Common myeloid progenitor, CD34-positive (primary cell): ENCODE results near the gene MFN1.

Experiments
- CTCF ChIA-PET: fragments of 350-600 bp; sonication (Branson Sonifier 250); formaldehyde crosslinking; loops from one replicate; lab custom pipeline; 2021; ENCODE audit warnings: antibody characterized with exemption; lab: Charles Lee
- POLR2A ChIA-PET: fragments of 350-600 bp; sonication (Branson Sonifier 250); formaldehyde crosslinking; loops from one replicate; lab custom pipeline; 2021; ENCODE audit warnings: antibody characterized with exemption; lab: Charles Lee
- DNase-seq, 3 donors: peaks; one replicate each; pipeline versions ENCODE4 v3.0.0 to v3.0.0-alpha.2; 2013
- H3K27ac ChIP-seq, 2 experiments: 1 replicate in 1 of 2; 2 replicates in 1 of 2; pipeline ENCODE4 v1.7.0; 2013; ENCODE audit warnings: inconsistent platforms in 2 of 2, low read length in 2 of 2, mild to moderate bottlenecking in 2 of 2, low read depth in 1 of 2, moderate library complexity in 1 of 2; ENCODE audit not compliant: severe bottlenecking in 2 of 2, insufficient read depth in 1 of 2, poor library complexity in 1 of 2
- H3K27me3 ChIP-seq, 5 experiments: replicated peaks in 2 of 5; 1 replicate in 3 of 5; 2 replicates in 2 of 5; pipeline versions ENCODE4 v1.6.1 to v1.7.0; 2013; ENCODE audit warnings: low read length in 4 of 5, mild to moderate bottlenecking in 2 of 5, moderate library complexity in 2 of 5, inconsistent platforms in 1 of 5; ENCODE audit not compliant: insufficient read depth in 5 of 5, control insufficient read depth in 4 of 5
- H3K36me3 ChIP-seq, 4 experiments: 1 replicate in 2 of 4; 2 replicates in 2 of 4; pipeline versions ENCODE4 v1.6.1 to v1.7.0; 2013; ENCODE audit warnings: low read length in 3 of 4, control low read depth in 1 of 4, mild to moderate bottlenecking in 1 of 4; ENCODE audit not compliant: control insufficient read depth in 4 of 4, insufficient read depth in 4 of 4
- H3K4me1 ChIP-seq, 4 experiments: 1 replicate in 3 of 4; 2 replicates in 1 of 4; pipeline versions ENCODE4 v1.6.1 to v1.7.1; 2013; ENCODE audit warnings: low read length in 3 of 4, mild to moderate bottlenecking in 3 of 4, control low read depth in 1 of 4, inconsistent platforms in 1 of 4, moderate library complexity in 1 of 4; ENCODE audit not compliant: control insufficient read depth in 4 of 4, insufficient read depth in 4 of 4; ENCODE audit errors: control extremely low read depth in 1 of 4
- H3K4me3 ChIP-seq, 7 experiments: 1 replicate in 4 of 7; 2 replicates in 3 of 7; pipeline versions ENCODE4 v1.5.1 to v1.7.0; 2013; ENCODE audit warnings: mild to moderate bottlenecking in 7 of 7, low read length in 6 of 7, moderate library complexity in 6 of 7, inconsistent platforms in 2 of 7, low read depth in 2 of 7, control low read depth in 1 of 7; ENCODE audit not compliant: insufficient read depth in 4 of 7, control insufficient read depth in 1 of 7; ENCODE audit errors: extremely low read depth in 1 of 7
- H3K9me3 ChIP-seq, 5 experiments: 1 replicate in 4 of 5; 2 replicates in 1 of 5; pipeline versions ENCODE4 v1.6.1 to v1.7.1; 2013; ENCODE audit warnings: low read length in 4 of 5, mild to moderate bottlenecking in 2 of 5, inconsistent platforms in 1 of 5, low read depth in 1 of 5, moderate library complexity in 1 of 5; ENCODE audit not compliant: control insufficient read depth in 4 of 5, insufficient read depth in 2 of 5; ENCODE audit errors: control extremely low read depth in 1 of 5
- WGBS: methylation state at CpG from one replicate; pipeline ENCODE4 v1.1.5; 2013; ENCODE audit not compliant: insufficient coverage; 5-methylcytosine and 5-hydroxymethylcytosine counted together

The MFN1 gene

GRCh38 chr3:179404307-179404706 is 56.8 kb downstream of the MFN1 start:
- ChIA-PET CTCF (interaction anchor here (1.6 kb wide), 1 partner anchor 18 kb away, joined by 3 read pairs; no protein-coding TSS in a partner anchor), POLR2A (interaction anchor here (1.2 kb wide), 1 partner anchor 23 kb away, joined by 3 read pairs; no protein-coding TSS in a partner anchor)
- Histone ChIP-seq H3K27ac (peak overlapping the region in 1 of 2 experiments; percentile 8), H3K4me3 (no peak overlapping the region), H3K36me3 (peaks cover 13 to 76% (median 47%) of the 10 kb centered on the region in 4 experiments), H3K9me3 (no peaks in the 10 kb centered on the region), H3K4me1 (no peaks in the 10 kb centered on the region), H3K27me3 (no peaks in the 10 kb centered on the region)
- WGBS = no CpG with 5 or more reads among the region's 2 CpGs
- DNase-seq = no peak

DNA sequence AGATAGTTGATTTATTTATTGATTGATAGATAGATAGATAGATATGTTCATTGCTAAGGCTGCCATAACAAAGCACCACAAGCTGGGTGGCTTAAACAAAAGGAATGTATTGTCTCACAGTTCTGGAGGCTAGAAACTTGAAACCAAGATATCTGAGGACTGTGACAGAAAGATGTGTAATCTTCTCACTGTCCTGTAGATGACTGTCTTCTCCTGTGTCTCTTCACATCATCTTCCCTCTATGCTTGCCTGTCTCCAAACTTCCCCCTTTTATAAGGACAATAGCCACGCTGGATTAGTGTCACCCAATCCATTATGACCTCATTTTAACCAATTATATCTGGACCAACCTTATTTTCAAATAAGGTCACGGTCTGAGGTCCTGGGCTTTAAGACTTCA is 62.8 kb downstream of the MFN1 start:
- no peaks in the 10 kb centered on the region for H3K9me3 ChIP-seq
- H3K27ac ChIP-seq = no peak overlapping the region
- H3K4me1 ChIP-seq = no peaks in the 10 kb centered on the region
- CTCF ChIA-PET = interaction anchor here (1.1 kb wide), 1 partner anchor 148 kb away, joined by 3 read pairs; no protein-coding TSS in a partner anchor
- POLR2A ChIA-PET = no interaction called here
- no peaks in the 10 kb centered on the region for H3K27me3 ChIP-seq
- WGBS = 86% methylated on average over 1 of the region's 2 CpGs
- no peak for DNase-seq
- peaks cover 15 to 66% (median 38%) of the 10 kb centered on the region in 4 experiments for H3K36me3 ChIP-seq
- no peak overlapping the region for H3K4me3 ChIP-seq

GRCh38 chr3:179410999-179411398 is 63.5 kb downstream of the MFN1 start:
- CTCF ChIA-PET = interaction anchor here (1.1 kb wide), 1 partner anchor 147 kb away, joined by 3 read pairs; no protein-coding TSS in a partner anchor
- Histone ChIP-seq H3K27me3 (no peaks in the 10 kb centered on the region), H3K4me1 (no peaks in the 10 kb centered on the region), H3K9me3 (no peaks in the 10 kb centered on the region), H3K27ac (no peak overlapping the region), H3K36me3 (peaks cover 15 to 64% (median 38%) of the 10 kb centered on the region in 4 experiments), H3K4me3 (no peak overlapping the region)
- no peak for DNase-seq
- POLR2A ChIA-PET = no interaction called here

GRCh38 chr3:179414804-179415203 is 67.3 kb downstream of the MFN1 start:
- H3K27me3 ChIP-seq = no peaks in the 10 kb centered on the region
- POLR2A ChIA-PET = no interaction called here
- H3K27ac ChIP-seq = no peak overlapping the region
- CTCF ChIA-PET = no interaction called here
- H3K36me3 ChIP-seq = peaks cover 21 to 66% (median 38%) of the 10 kb centered on the region in 4 experiments
- no peak overlapping the region for H3K4me3 ChIP-seq
- H3K9me3 ChIP-seq = no peaks in the 10 kb centered on the region
- WGBS = no CpG with 5 or more reads among the region's 2 CpGs
- H3K4me1 ChIP-seq = no peaks in the 10 kb centered on the region
- no peak for DNase-seq

GRCh38 chr3:179415377-179415776 is 67.9 kb downstream of the MFN1 start:
- DNase-seq = no peak
- WGBS = no CpG with 5 or more reads among the region's 4 CpGs
- Histone ChIP-seq H3K36me3 (peaks cover 21 to 62% (median 34%) of the 10 kb centered on the region in 4 experiments), H3K4me3 (no peak overlapping the region), H3K9me3 (no peaks in the 10 kb centered on the region), H3K27me3 (no peaks in the 10 kb centered on the region), H3K4me1 (no peaks in the 10 kb centered on the region), H3K27ac (no peak overlapping the region)
- CTCF ChIA-PET = interaction anchor here (1.5 kb wide), 1 partner anchor 142 kb away, joined by 5 read pairs; no protein-coding TSS in a partner anchor
- POLR2A ChIA-PET = no interaction called here

DNA sequence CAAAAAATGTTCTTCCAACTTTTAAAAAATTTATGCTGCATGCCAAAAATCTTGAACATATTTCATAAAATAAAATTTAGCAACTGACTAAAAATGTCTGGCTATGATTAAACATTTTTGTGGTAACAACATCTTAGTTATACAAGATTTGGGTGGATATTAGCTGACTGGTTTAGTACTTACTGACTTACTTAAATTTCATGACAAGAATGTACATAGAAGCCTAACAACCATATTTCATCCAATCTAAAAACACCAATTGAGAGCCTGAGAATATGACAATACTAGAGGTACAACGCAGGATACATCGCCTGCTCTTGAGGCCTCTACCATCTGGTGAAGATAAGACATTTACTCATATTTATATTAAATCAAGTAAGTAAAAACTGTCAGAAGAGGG is 69.2 kb downstream of the MFN1 start:
- Histone ChIP-seq H3K27ac (no peak overlapping the region), H3K27me3 (no peaks in the 10 kb centered on the region), H3K9me3 (no peaks in the 10 kb centered on the region), H3K4me3 (no peak overlapping the region), H3K36me3 (peaks cover 18 to 58% (median 35%) of the 10 kb centered on the region in 4 experiments), H3K4me1 (no peaks in the 10 kb centered on the region)
- no peak for DNase-seq
- whole genome bisulfite sequencing = no CpG with 5 or more reads among the region's 2 CpGs
- ChIA-PET CTCF (interaction anchor here (1.0 to 1.5 kb wide), 2 partner anchors 18 to 141 kb away, joined by 3 to 5 read pairs; no protein-coding TSS in a partner anchor), POLR2A (no interaction called here)

DNA sequence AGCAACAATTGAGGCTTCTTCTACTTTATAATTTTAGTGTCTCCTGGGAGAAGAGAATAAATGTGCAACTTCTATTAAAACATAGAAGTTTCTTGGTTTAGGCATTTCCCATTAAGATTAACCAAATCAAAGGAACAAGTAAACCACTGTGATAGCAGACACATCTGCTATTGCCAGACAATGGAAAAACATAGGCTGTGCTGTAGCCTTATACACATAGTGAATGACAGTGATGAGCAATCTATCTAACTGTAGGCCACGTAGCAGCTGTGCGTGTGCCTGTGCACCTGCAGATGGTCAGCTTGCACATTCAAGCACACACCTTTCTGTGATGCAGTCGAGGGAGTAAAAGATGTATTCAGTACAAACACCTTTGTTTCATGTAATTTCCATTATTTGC is 71.1 kb downstream of the MFN1 start:
- no peak for DNase-seq
- ChIA-PET CTCF (interaction anchor here (0.6 to 1.0 kb wide), 2 partner anchors 140 to 242 kb away, joined by 3 read pairs; no protein-coding TSS in a partner anchor), POLR2A (interaction anchor here (1.0 kb wide), 1 partner anchor 33 kb away, joined by 3 read pairs; the partner anchor contains the start of gene GNB4)
- Histone ChIP-seq H3K36me3 (peaks cover 14 to 46% (median 33%) of the 10 kb centered on the region in 4 experiments), H3K27me3 (no peaks in the 10 kb centered on the region), H3K4me3 (no peak overlapping the region), H3K4me1 (no peaks in the 10 kb centered on the region), H3K27ac (no peak overlapping the region), H3K9me3 (no peaks in the 10 kb centered on the region)
- WGBS = 100% methylated on average over 1 of the region's 3 CpGs
